ENCODE measurements around the gene ZIC1. TPM values are rescaled to one million over a fixed set of nuclear protein-coding genes. Genes with fewer than 3 reads are reported as not detected.
A peak's percentile ranks its signal among the peaks of the same experiment; 100 is the strongest.

ZIC1 gene
- polyA plus RNA-seq (2013, experiment 1 of 2), result 1.0 TPM
- polyA plus RNA-seq (2013, experiment 2 of 2), result 0.84 TPM

DNA sequence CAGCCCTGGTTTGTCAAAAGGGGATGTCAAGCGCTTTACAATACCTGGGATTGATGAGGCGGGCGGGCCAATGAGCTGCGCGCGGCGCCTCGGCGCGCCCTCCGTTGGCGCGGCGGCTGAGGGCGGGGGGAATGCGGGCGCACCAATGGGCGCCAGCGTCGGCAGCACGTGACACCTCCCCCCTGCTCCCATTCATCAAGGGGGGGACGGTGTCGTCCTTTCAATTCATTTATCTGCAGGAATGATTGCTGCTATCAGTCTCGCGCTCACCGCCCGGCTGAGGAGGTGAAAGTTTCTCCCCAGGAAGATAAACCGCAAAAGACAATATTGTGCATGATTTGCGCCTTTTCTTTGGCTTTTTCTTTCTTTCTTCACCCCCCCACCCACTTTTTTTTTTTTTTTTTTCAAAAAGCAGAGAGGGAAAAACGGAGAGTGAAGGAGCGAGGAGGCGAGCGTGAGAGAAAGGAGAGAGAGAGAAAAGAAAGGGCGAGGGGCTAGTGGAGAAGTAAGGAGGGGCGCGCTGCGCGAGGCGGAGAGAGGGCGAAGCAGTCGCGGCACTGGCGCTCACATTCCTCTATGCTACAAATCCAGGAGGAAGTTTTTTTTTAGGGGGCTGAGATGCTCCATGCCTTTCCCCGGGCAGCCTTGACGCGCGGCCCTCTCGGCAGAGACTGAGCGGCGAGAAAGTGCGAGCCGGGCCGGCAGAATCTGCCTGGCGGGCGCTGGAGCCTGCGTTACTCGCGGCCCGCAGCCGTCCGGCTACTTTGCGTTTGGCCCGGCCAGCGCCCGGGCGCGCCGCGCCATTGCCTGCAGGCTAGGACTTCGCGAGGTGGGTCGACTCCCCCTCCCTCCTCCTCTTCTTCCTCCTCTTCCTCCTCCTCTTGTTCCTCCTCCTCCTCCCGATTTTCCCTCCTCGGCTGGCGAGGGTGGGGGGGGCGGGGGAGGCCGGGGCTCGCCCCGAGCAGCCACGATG lies at the start of gene ZIC1:
TSS of gene ZIC1 (plus strand) at position 223 of the 973 bp plus-strand sequence. CDS start at position 971, 748 bp downstream.
- no peak within 1 kb of the TSS for H3K23ac ChIP-seq (ENCODE audit: low read length)
- H3K4me3 ChIP-seq (ENCODE audit: low read length), result no peak within 1 kb of the TSS
- no peaks in the 10 kb centered on the region for H3K79me1 ChIP-seq (ENCODE audit: low read length)
- no peak within 1 kb of the TSS for H4K8ac ChIP-seq (ENCODE audit: low read depth, low read length)
- peak within 1 kb of the TSS; percentile 75 for H3K4me2 ChIP-seq (ENCODE audit: low read length)
- H4K5ac ChIP-seq (ENCODE audit: low read length), result no peak within 1 kb of the TSS
- H3K18ac ChIP-seq (ENCODE audit: low read length), result no peak within 1 kb of the TSS
- H3K36me3 ChIP-seq (ENCODE audit: control insufficient read depth, insufficient read depth, low read length), result no peaks in the 10 kb centered on the region
- H2AK5ac ChIP-seq (ENCODE audit: low read length), result no peak within 1 kb of the TSS
- no peak within 1 kb of the TSS for H2BK120ac ChIP-seq (ENCODE audit: low read depth, low read length)
- no peak within 1 kb of the TSS for H3K56ac ChIP-seq (ENCODE audit: low read length)
- H2BK5ac ChIP-seq (ENCODE audit: low read length), result no peak within 1 kb of the TSS
- WGBS (ENCODE audit: extremely low coverage, insufficient coverage, low lambda C conversion rate), result no CpG with 5 or more reads among the region's 80 CpGs
- H2BK15ac ChIP-seq (replicated peaks; ENCODE audit: low read depth), result no peak within 1 kb of the TSS
- DNase-seq, result peak; percentile 87
- no peak within 1 kb of the TSS for H3K4ac ChIP-seq (ENCODE audit: low read depth, low read length)
- H3K27me3 ChIP-seq (ENCODE audit: insufficient read depth, low read length, poor library complexity), result peaks cover 79% of the 10 kb centered on the region
- no peaks in the 10 kb centered on the region for H3K4me1 ChIP-seq (ENCODE audit: control insufficient read depth, low read depth, low read length)
- H3K9ac ChIP-seq (ENCODE audit: low read length), result no peak within 1 kb of the TSS
- H3K27ac ChIP-seq (ENCODE audit: low read depth, low read length), result no peak within 1 kb of the TSS
- no peaks in the 10 kb centered on the region for H3K79me2 ChIP-seq (ENCODE audit: control insufficient read depth, insufficient read depth, low read length)

DNA sequence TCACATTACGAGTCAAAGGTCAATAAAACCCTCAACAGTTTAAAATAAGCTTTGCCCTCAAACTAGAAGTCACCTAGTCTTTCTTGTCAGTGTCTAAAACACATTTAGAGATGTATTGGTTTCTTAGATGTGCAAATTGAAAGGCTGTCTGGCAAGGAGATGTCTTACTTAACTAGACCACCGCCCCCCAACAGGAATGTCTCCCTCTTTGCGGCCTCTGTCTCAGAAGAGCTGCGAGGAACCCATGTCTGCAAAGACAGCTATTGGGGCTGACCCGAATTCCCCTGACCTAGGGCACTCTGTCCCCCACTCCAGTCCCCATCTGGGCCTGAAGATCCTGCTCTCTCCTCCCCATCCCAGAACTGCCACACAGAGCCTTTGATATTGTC lies 49.1 kb upstream of the ZIC1 start:
- H3K18ac ChIP-seq (ENCODE audit: low read length), result no peak overlapping the region
- no peak overlapping the region for H2BK15ac ChIP-seq (replicated peaks; ENCODE audit: low read depth)
- no peak overlapping the region for H3K9ac ChIP-seq (ENCODE audit: low read length)
- no peaks in the 10 kb centered on the region for H3K4me1 ChIP-seq (ENCODE audit: control insufficient read depth, low read depth, low read length)
- WGBS (ENCODE audit: extremely low coverage, insufficient coverage, low lambda C conversion rate), result no CpG with 5 or more reads among the region's 5 CpGs
- no peak overlapping the region for H2BK5ac ChIP-seq (ENCODE audit: low read length)
- no peaks in the 10 kb centered on the region for H3K79me2 ChIP-seq (ENCODE audit: control insufficient read depth, insufficient read depth, low read length)
- no peak overlapping the region for H3K4ac ChIP-seq (ENCODE audit: low read depth, low read length)
- no peak for DNase-seq
- H3K27ac ChIP-seq (ENCODE audit: low read depth, low read length), result no peak overlapping the region
- H3K27me3 ChIP-seq (ENCODE audit: insufficient read depth, low read length, poor library complexity), result peaks cover 71% of the 10 kb centered on the region
- no peak overlapping the region for H3K23ac ChIP-seq (ENCODE audit: low read length)
- H3K36me3 ChIP-seq (ENCODE audit: control insufficient read depth, insufficient read depth, low read length), result no peaks in the 10 kb centered on the region
- no peak overlapping the region for H4K5ac ChIP-seq (ENCODE audit: low read length)
- H3K79me1 ChIP-seq (ENCODE audit: low read length), result no peaks in the 10 kb centered on the region
- no peak overlapping the region for H4K8ac ChIP-seq (ENCODE audit: low read depth, low read length)
- H2AK5ac ChIP-seq (ENCODE audit: low read length), result no peak overlapping the region
- H3K4me3 ChIP-seq (ENCODE audit: low read length), result no peak overlapping the region
- H2BK120ac ChIP-seq (ENCODE audit: low read depth, low read length), result no peak overlapping the region
- no peak overlapping the region for H3K4me2 ChIP-seq (ENCODE audit: low read length)
- H3K56ac ChIP-seq (ENCODE audit: low read length), result no peak overlapping the region

DNA sequence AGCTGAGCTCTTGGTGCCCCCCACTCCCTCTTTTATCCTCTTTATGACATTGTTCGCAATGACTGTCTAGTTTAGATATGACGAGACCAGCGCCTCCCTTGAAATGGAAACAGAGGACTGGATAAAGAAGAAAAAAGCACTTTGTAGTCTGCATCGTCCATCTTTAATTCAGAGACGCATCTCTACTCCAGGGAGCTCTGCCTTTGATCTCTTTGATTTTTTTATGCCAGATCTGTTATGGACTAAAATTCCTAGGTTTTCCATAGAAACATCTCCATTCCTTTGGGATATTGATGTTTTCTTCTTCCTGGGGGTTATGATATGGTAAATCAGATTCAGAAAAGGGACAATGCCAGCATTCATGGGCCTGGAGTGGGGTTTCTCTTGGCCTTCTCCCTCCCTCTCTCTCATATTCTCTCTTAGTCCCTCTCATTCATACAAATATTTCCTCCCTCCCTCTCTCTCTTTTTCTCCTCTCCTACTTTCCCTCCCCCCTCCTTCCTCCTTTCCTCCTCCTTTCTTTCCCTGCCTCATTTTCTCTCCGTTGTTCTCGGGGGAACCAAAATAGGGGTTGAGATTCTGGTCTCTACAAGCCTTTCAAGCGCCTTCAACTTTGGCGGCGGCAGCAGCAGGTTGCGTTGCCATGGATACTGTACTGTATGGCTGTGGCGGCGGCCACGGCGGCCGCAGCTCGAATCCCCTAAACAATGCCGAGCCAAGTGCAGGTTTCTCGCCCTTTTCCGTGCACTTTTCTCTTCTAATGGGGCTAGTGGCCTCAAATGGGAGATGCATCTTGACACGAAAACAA lies 48.3 kb upstream of the ZIC1 start:
- H3K27ac ChIP-seq (ENCODE audit: low read depth, low read length), result no peak overlapping the region
- H3K4ac ChIP-seq (ENCODE audit: low read depth, low read length), result no peak overlapping the region
- no peaks in the 10 kb centered on the region for H3K79me2 ChIP-seq (ENCODE audit: control insufficient read depth, insufficient read depth, low read length)
- H3K4me2 ChIP-seq (ENCODE audit: low read length), result no peak overlapping the region
- no peak overlapping the region for H3K9ac ChIP-seq (ENCODE audit: low read length)
- no peak overlapping the region for H4K5ac ChIP-seq (ENCODE audit: low read length)
- H2BK15ac ChIP-seq (replicated peaks; ENCODE audit: low read depth), result no peak overlapping the region
- no peak overlapping the region for H2BK5ac ChIP-seq (ENCODE audit: low read length)
- H3K79me1 ChIP-seq (ENCODE audit: low read length), result no peaks in the 10 kb centered on the region
- no peak overlapping the region for H3K4me3 ChIP-seq (ENCODE audit: low read length)
- H2BK120ac ChIP-seq (ENCODE audit: low read depth, low read length), result no peak overlapping the region
- H3K18ac ChIP-seq (ENCODE audit: low read length), result no peak overlapping the region
- H2AK5ac ChIP-seq (ENCODE audit: low read length), result no peak overlapping the region
- no peak overlapping the region for H3K23ac ChIP-seq (ENCODE audit: low read length)
- no CpG with 5 or more reads among the region's 21 CpGs for WGBS (ENCODE audit: extremely low coverage, insufficient coverage, low lambda C conversion rate)
- no peak overlapping the region for H4K8ac ChIP-seq (ENCODE audit: low read depth, low read length)
- no peaks in the 10 kb centered on the region for H3K4me1 ChIP-seq (ENCODE audit: control insufficient read depth, low read depth, low read length)
- DNase-seq, result no peak
- peaks cover 68% of the 10 kb centered on the region for H3K27me3 ChIP-seq (ENCODE audit: insufficient read depth, low read length, poor library complexity)
- no peaks in the 10 kb centered on the region for H3K36me3 ChIP-seq (ENCODE audit: control insufficient read depth, insufficient read depth, low read length)
- H3K56ac ChIP-seq (ENCODE audit: low read length), result no peak overlapping the region

DNA sequence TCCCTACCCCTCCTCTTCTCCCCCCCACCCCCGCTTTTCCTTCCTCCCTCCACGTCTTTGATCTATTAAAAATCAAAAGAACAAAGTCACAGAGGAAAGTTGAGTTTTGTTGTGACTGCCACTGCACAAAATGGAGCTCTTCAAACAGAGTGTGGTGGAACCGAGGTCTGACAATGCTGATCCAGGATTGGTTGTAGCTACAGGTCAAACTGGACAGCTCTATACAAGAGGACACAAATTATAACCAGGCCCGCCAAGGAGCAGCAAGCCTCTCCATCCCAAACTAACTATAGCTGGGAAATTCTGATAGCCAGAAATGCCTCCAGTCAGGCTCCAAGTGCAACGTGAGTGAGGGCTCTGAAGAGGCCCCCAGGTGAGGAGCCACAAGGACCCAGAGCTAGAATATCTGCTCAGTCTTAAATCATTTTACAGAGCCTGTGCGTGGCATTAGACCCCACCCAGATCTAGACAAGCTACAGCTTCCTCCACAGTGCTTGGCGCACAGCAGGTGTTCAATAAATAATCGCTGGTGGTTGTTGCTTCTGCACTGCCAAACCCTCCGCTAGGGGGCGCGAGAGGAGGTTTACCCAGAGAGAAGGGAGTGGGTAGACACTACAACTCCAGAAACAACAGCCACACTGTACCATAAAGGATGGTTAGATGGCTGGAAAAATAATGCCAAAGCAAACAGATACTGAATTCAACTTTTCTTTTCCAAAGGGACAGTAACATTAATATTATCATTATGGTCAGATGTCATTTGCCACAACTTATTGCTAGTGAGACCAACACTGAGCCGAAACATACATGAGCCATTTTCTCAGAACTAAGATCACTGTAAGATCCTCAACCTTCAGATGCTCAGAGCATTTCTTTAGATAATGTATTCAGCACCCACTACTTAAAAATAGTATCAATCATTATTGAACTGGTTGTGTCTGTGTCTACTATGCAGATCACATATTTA lies 47.4 kb upstream of the ZIC1 start:
- Histone ChIP-seq H3K79me2 (ENCODE audit: control insufficient read depth, insufficient read depth, low read length) (no peaks in the 10 kb centered on the region), H2BK15ac (replicated peaks; ENCODE audit: low read depth) (no peak overlapping the region), H3K79me1 (ENCODE audit: low read length) (no peaks in the 10 kb centered on the region), H3K4me1 (ENCODE audit: control insufficient read depth, low read depth, low read length) (no peaks in the 10 kb centered on the region), H2BK120ac (ENCODE audit: low read depth, low read length) (no peak overlapping the region), H2AK5ac (ENCODE audit: low read length) (no peak overlapping the region), H2BK5ac (ENCODE audit: low read length) (no peak overlapping the region), H3K56ac (ENCODE audit: low read length) (no peak overlapping the region), H4K5ac (ENCODE audit: low read length) (no peak overlapping the region), H3K4me3 (ENCODE audit: low read length) (no peak overlapping the region), H3K4me2 (ENCODE audit: low read length) (no peak overlapping the region), H3K4ac (ENCODE audit: low read depth, low read length) (no peak overlapping the region), H4K8ac (ENCODE audit: low read depth, low read length) (no peak overlapping the region), H3K27me3 (ENCODE audit: insufficient read depth, low read length, poor library complexity) (peaks cover 59% of the 10 kb centered on the region), H3K36me3 (ENCODE audit: control insufficient read depth, insufficient read depth, low read length) (no peaks in the 10 kb centered on the region), H3K23ac (ENCODE audit: low read length) (no peak overlapping the region), H3K18ac (ENCODE audit: low read length) (no peak overlapping the region), H3K27ac (ENCODE audit: low read depth, low read length) (no peak overlapping the region), H3K9ac (ENCODE audit: low read length) (no peak overlapping the region)
- peak; percentile 82 for DNase-seq
- WGBS (ENCODE audit: extremely low coverage, insufficient coverage, low lambda C conversion rate), result no CpG with 5 or more reads among the region's 12 CpGs

DNA sequence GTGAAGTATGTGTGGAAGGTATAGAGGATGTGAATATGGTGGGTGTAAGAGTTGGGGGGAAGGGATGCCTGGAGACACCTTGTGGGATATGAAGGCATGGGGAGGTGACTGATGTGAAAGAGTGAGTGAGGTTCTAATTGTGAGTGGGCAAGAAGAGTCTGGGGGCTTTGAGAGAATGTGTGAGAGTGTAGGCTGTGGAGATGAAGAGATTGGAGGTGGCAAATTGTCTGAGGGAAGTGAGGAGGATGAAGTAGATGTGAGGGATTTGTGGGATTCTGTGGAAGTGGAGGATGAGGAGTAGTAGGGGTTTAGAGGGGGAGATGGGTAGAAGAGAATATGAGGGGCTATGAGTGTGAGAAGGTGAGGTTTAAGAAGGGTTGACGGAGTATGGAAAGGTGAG lies 44.4 kb upstream of the ZIC1 start:
- no peak overlapping the region for H3K18ac ChIP-seq (ENCODE audit: low read length)
- H2BK120ac ChIP-seq (ENCODE audit: low read depth, low read length), result no peak overlapping the region
- no peak overlapping the region for H2BK5ac ChIP-seq (ENCODE audit: low read length)
- no peak overlapping the region for H3K4me2 ChIP-seq (ENCODE audit: low read length)
- H3K4ac ChIP-seq (ENCODE audit: low read depth, low read length), result no peak overlapping the region
- no peak overlapping the region for H3K27ac ChIP-seq (ENCODE audit: low read depth, low read length)
- peaks cover 52% of the 10 kb centered on the region for H3K27me3 ChIP-seq (ENCODE audit: insufficient read depth, low read length, poor library complexity)
- DNase-seq, result no peak
- no peak overlapping the region for H3K4me3 ChIP-seq (ENCODE audit: low read length)
- H3K36me3 ChIP-seq (ENCODE audit: control insufficient read depth, insufficient read depth, low read length), result no peaks in the 10 kb centered on the region
- no peak overlapping the region for H4K8ac ChIP-seq (ENCODE audit: low read depth, low read length)
- H4K5ac ChIP-seq (ENCODE audit: low read length), result no peak overlapping the region
- H3K79me1 ChIP-seq (ENCODE audit: low read length), result no peaks in the 10 kb centered on the region
- no peaks in the 10 kb centered on the region for H3K4me1 ChIP-seq (ENCODE audit: control insufficient read depth, low read depth, low read length)
- WGBS (ENCODE audit: extremely low coverage, insufficient coverage, low lambda C conversion rate), result 100% methylated on average over 1 of the region's 1 CpG
- H3K79me2 ChIP-seq (ENCODE audit: control insufficient read depth, insufficient read depth, low read length), result no peaks in the 10 kb centered on the region
- H2BK15ac ChIP-seq (replicated peaks; ENCODE audit: low read depth), result no peak overlapping the region
- no peak overlapping the region for H3K9ac ChIP-seq (ENCODE audit: low read length)
- no peak overlapping the region for H2AK5ac ChIP-seq (ENCODE audit: low read length)
- no peak overlapping the region for H3K56ac ChIP-seq (ENCODE audit: low read length)
- H3K23ac ChIP-seq (ENCODE audit: low read length), result no peak overlapping the region

Data from mesendoderm (in vitro differentiated cells).